GM12872 (cell line): ENCODE measurements around the gene AXIN1.

Source experiments
- CTCF ChIP-seq: IDR thresholded peaks from 3 replicates; pipeline ENCODE4 v1.5.1; 2011; ENCODE audit warnings: low read depth, mild to moderate bottlenecking, low read length, moderate library complexity; ENCODE audit not compliant: insufficient read depth

AXIN1 gene

GRCh38 chr16:254461-254860 is 98.1 kb downstream of the AXIN1 start:
- TF ChIP-seq CTCF: no peak

- TF ChIP-seq CTCF: no peak
Measured at GRCh38 chr16:253833-254232, 98.7 kb downstream of the AXIN1 start.

- no peak for TF ChIP-seq CTCF
Measured at GRCh38 chr16:252366-253337, 99.9 kb downstream of the AXIN1 start.

GRCh38 chr16:249431-249830 is 103.1 kb downstream of the AXIN1 start:
- TF ChIP-seq CTCF: no peak

- no peak for TF ChIP-seq CTCF
Measured at GRCh38 chr16:247027-247426, 105.5 kb downstream of the AXIN1 start.

- no peak for TF ChIP-seq CTCF
Measured at GRCh38 chr16:245105-245504, 107.4 kb downstream of the AXIN1 start.

GRCh38 chr16:243348-243747 is 109.2 kb downstream of the AXIN1 start:
- TF ChIP-seq CTCF: no peak
